ENCODE results near the gene ITPR1.

ITPR1 gene

GRCh38 chr3:4655145-4656045, 162.2 kb downstream of the ITPR1 start:
- DNase-seq = no peak

GRCh38 chr3:4656059-4656458, 162.9 kb downstream of the ITPR1 start:
- DNase-seq = no peak

GRCh38 chr3:4656626-4657328, 163.6 kb downstream of the ITPR1 start:
- DNase-seq = no peak

- DNase-seq = no peak
Measured at GRCh38 chr3:4660936-4661335, 167.8 kb downstream of the ITPR1 start.

- DNase-seq = no peak
Measured at GRCh38 chr3:4664412-4664811, 171.3 kb downstream of the ITPR1 start.

GRCh38 chr3:4665197-4665596, 172.0 kb downstream of the ITPR1 start:
- no peak for DNase-seq

- DNase-seq = no peak
Measured at GRCh38 chr3:4666071-4666470, 172.9 kb downstream of the ITPR1 start.

GRCh38 chr3:4670352-4670751, 177.2 kb downstream of the ITPR1 start:
- no peak for DNase-seq

- DNase-seq = no peak
Measured at GRCh38 chr3:4672725-4673275, 179.7 kb downstream of the ITPR1 start.

- no peak for DNase-seq
Measured at GRCh38 chr3:4674216-4674615, 181.1 kb downstream of the ITPR1 start.

GRCh38 chr3:4675704-4676103, 182.6 kb downstream of the ITPR1 start:
- no peak for DNase-seq

- DNase-seq = no peak
Measured at GRCh38 chr3:4678320-4678719, 185.2 kb downstream of the ITPR1 start.

GRCh38 chr3:4680227-4680691, 187.1 kb downstream of the ITPR1 start:
- DNase-seq = no peak

GRCh38 chr3:4680871-4681300, 187.7 kb downstream of the ITPR1 start:
- no peak for DNase-seq

- DNase-seq = no peak
Measured at GRCh38 chr3:4681301-4681700, 188.2 kb downstream of the ITPR1 start.

GRCh38 chr3:4684117-4684516, 191.0 kb downstream of the ITPR1 start:
- DNase-seq = no peak

GRCh38 chr3:4684976-4685375, 191.8 kb downstream of the ITPR1 start:
- DNase-seq = no peak

GRCh38 chr3:4685673-4686345, 192.7 kb downstream of the ITPR1 start:
- no peak for DNase-seq

- no peak for DNase-seq
Measured at GRCh38 chr3:4686619-4687018, 193.5 kb downstream of the ITPR1 start.

GRCh38 chr3:4687167-4687566, 194.0 kb downstream of the ITPR1 start:
- DNase-seq = no peak

GRCh38 chr3:4687596-4687995, 194.4 kb downstream of the ITPR1 start:
- no peak for DNase-seq

GRCh38 chr3:4688411-4688810, 195.3 kb downstream of the ITPR1 start:
- no peak for DNase-seq

GRCh38 chr3:4689021-4689420, 195.9 kb downstream of the ITPR1 start:
- no peak for DNase-seq
